Muscle of arm (tissue), 12 donors: ENCODE data around the gene ZRANB1. TPM values are rescaled to one million over a fixed set of nuclear protein-coding genes. Genes with fewer than 3 reads are reported as not detected.

Experiments
- DNase-seq: peaks from one replicate; pipeline ENCODE4 v3.0.0-alpha.2; 2013
- polyA plus RNA-seq, 12 donors: library from polyadenylated mRNA; unstranded; fragments of 120-200 nt; gene quantifications; one replicate each; pipeline ENCODE4 v1.2.1, GENCODE V29; 2013; ENCODE audit not compliant: insufficient read length in 12 of 12

Gene ZRANB1
- polyA plus RNA-seq, 12 donors = 13.2 to 25.9 (median 20.5) TPM; not detected in 1

GRCh38 chr10:125003146-125003900, 61.4 kb downstream of the ZRANB1 start:
- DNase-seq = no peak

GRCh38 chr10:125003901-125004467, 62.1 kb downstream of the ZRANB1 start:
- no peak for DNase-seq

GRCh38 chr10:125004571-125005311, 62.8 kb downstream of the ZRANB1 start:
- DNase-seq = no peak

DNA sequence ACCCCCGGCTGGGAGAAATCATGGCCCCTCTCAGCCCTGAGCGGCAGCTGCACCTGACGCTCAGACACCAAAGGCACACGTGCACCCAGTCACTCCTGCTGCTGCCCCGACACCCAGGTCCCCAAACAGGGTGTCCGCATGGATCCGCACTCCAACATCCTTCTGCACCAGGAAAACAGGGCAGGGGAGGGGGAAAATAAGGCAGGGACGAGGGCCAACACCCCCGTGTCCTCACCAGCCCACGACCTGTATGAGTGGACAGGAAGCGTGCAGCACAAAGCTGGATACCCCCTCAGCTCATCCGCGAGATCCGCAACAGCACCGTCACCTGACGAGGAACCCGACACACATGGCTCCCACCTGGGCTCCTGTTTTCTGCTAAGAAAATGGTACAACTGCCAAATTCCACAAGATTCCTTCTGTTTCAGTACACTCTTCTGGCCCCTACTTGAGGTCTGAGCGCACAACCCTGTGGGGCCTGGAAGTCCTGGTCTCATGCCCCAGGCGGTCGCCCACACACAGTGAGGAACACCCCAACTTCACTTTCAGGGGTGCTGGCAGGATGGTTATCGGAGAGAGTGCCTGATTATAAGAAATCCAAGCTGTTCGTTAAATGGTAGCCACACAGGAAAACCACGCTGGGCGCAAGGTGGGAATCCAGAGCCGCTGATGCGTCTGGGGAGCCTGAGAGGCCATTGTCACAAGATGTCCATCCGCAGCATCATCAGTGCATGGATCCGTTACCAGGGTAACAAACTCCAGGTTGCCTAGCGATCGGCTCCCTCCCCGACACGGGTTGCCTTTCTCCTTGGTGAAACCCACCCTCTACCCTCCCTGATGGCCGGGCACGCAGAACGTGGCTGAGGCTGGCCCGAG, 63.6 kb downstream of the ZRANB1 start:
- DNase-seq = no peak

GRCh38 chr10:125006188-125006680, 64.3 kb downstream of the ZRANB1 start:
- no peak for DNase-seq

DNA sequence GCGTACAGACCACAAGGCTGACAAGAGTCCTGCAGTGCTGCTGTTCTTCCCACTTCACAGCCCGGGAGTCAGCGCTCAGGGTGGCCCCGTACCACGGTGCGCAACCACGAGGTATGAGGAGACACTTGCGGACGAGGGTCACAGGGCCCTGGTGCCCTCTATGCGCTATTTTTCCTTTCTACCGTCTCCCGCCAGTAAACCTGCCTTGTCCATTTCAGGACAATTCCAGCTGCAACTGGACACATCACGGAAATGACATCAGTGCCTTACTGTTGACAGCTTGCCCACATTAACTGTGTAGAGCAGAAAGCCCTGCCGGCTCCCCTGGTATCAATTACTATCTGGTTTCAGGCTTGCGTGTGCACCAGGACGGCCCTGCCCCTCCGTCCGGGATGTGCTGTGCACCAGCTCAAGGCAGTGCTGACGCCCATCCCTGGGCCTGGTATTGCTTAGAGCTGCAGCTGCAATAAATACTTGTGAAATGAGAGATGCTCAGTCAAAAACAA, 65.1 kb downstream of the ZRANB1 start:
- DNase-seq = no peak

DNA sequence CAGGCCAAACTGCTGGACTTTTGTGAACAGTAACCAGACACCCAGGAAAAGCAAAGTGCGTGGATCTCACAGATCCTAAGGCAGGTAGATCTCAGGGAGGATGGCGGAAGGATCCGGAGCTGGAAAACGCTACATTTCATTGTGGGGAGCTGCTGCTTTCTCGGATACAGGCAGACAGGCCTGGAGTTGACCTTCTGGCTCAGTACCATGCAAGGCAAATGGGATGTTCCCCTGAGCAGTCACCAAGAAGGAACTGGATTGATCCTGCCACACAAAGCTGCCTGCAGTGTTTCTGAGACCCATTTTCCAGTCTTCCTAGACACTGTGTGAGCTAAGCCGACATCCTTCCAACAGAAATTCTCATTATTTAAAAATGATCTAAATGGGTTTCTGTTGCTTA, 65.5 kb downstream of the ZRANB1 start:
- DNase-seq = no peak

DNA sequence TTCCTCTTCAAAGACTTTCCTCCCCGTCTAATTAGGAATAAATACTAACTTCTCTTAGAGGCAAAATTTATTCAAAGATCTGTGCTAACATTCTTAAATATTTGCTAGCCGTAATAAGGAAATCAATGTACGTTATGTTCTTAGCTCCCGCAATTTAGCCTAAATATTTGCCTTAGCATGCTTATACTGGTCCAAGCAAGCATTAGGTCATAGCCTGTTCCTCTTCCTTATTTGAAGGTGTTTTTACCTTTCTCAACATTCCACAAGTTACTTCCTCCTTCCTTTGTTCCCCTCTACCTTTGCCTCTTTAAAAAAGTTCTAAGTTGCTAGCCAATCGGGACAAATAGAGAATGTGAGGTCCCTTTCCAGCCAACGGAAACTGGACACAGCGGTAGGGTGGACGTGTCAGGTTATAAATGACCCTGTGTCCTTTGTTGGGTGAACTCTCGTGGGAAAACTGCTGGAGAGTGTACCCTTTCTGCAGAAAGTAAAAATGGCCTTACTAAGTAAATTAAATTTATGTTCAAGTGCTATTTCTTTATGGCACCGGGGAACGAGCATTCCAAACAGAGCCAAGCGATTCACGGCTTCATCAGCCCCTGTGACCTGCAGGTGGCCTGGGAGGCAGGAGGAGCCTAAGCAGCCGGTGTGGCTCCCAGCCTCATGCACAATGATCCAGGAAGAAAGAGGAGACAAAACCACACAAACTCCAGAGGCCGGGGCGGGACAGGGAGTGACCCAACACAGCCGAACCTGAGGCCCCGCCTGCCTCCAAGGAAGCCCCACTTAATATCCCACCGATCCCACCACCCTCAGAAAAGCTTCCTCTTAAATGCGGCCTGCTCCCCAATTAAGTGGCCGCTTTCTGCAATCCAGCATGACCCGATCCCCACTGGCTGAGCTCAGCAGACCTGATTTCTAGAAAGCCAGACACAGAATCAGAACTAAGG, 67.0 kb downstream of the ZRANB1 start:
- DNase-seq = no peak

DNA sequence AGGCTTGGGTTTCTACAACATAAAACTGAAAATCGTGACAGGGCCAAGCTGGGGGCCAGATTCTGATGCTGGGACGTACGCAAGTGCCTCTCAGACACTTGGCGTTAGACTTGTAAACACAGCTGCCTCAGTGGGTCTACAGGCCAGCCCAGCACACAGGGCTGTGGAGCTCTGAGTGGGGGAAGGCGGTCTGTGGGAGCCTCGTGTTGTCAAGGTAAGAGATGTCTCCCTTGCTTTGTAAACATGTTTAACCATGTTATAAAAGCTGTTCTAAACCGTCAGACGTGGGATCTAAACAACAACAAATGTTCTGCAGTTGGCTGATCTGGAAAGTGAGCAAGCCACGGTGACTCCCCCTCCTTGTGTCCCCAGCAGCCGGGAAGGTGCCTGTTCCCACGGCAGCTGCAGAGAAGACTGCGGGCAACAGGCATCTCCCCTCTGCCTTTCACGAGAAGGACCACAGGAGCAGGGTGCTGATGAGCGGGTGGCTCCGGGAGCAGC, 67.8 kb downstream of the ZRANB1 start:
- no peak for DNase-seq

- DNase-seq = no peak
Observed at GRCh38 chr10:125010362-125010761, 68.4 kb downstream of the ZRANB1 start.

- DNase-seq = no peak
Observed at GRCh38 chr10:125011171-125011925, 69.4 kb downstream of the ZRANB1 start.

GRCh38 chr10:125011926-125012705, 70.2 kb downstream of the ZRANB1 start:
- no peak for DNase-seq

- DNase-seq = no peak
Observed at GRCh38 chr10:125012851-125013528, 71.1 kb downstream of the ZRANB1 start.

GRCh38 chr10:125013529-125013872, 71.6 kb downstream of the ZRANB1 start:
- DNase-seq = no peak

GRCh38 chr10:125014086-125014830, 72.3 kb downstream of the ZRANB1 start:
- DNase-seq = no peak

DNA sequence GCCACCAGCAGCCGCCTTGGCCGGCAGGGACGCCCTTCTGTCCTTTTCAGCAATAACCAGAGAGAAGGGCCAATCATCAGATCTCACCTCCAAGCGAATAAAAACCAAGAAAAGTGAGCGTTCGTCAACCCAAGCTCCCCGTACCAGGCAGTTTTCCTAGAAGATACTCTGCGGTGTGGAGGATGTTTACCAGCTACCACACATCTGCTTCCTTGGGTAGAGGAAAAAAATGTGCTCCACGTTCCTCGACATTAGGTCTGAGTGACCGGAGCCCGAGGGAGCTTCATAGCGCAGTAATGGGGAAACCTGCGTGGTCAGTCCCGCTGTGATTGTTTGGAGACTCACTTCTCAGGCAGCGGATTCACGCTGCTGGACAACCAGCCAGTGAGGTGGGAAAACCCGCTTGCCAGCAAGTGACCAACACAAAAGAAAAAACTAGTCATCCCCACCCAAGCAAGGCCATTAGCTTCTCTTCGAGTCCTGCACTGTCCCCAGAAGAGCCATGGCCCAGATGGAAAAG, 73.0 kb downstream of the ZRANB1 start:
- DNase-seq = no peak

DNA sequence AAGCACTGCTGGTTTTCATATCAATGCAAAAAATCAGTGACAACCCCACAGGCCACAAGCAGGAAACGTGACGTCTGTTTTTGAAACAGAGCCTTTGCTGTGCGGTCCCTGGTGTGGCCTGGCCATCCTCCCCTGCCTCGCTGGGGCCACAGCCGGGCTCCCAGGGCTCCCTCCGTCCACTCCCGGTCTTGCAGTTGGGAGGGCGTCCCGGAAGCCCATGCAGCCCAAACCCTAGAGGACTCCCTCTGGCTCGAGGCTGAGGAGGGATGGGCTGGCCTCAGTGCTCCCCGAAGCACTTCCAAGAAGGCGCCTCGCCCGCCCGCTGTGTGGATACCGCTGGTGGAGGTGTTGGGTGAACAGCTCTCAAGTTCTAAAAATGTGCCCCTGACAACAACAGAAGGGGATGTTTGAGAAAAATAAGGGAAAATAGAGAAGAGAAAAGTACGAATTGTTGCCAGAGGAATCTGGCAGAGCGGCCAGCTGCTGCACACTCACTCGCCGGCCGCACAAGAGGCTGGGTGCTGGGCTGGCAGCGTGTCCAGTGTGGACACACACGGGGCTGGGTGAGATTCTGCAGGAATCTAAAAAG, 73.5 kb downstream of the ZRANB1 start:
- no peak for DNase-seq
